ENCODE data around the gene FOXP1.

GRCh38 chr3:71395470-71395869 is 188.1 kb downstream of the FOXP1 start:
- TF ChIP-seq CTCF (IDR thresholded peaks at IDR 0.05; ENCODE audit: low read depth, low read length, missing input control), result no peak
- no peak for TF ChIP-seq TAF1 (conservative IDR thresholded peaks at IDR 0.05)
- TF ChIP-seq GABPA (IDR thresholded peaks at IDR 0.05 in 1 of 2, conservative IDR thresholded peaks at IDR 0.05 in 1 of 2), result no peak
- no peak for TF ChIP-seq RXRA (IDR thresholded peaks at IDR 0.05)
- no peak for TF ChIP-seq EGR1 (IDR thresholded peaks at IDR 0.05; ENCODE audit: low read depth in 2 of 2)
- TF ChIP-seq HNF4G (IDR thresholded peaks at IDR 0.05), result no peak
- no peak for TF ChIP-seq YY1 (IDR thresholded peaks at IDR 0.05)
- TF ChIP-seq REST (IDR thresholded peaks at IDR 0.05), result no peak
- TF ChIP-seq, protein P1, sequence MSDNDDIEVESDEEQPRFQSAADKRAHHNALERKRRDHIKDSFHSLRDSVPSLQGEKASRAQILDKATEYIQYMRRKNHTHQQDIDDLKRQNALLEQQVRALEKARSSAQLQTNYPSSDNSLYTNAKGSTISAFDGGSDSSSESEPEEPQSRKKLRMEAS (IDR thresholded peaks at IDR 0.05), result no peak
- no peak for TF ChIP-seq FOXA1 (IDR thresholded peaks at IDR 0.05)
- no peak for TF ChIP-seq RAD21 (IDR thresholded peaks at IDR 0.05)
- TF ChIP-seq SP1 (IDR thresholded peaks at IDR 0.05), result no peak
